ENCODE results near the gene GSK3A.
A peak's percentile ranks its signal among the peaks of the same experiment; 100 is the strongest.

Gene GSK3A

GRCh38 chr19:42191855-42192254 is 50.5 kb downstream of the GSK3A start:
- no peak overlapping the region for H3K4me3 ChIP-seq (ENCODE audit: control insufficient read depth, low read depth, low read length)
- DNase-seq (ENCODE audit: low read depth) = peak; percentile 21
- no peak for TF ChIP-seq CTCF (IDR thresholded peaks at IDR 0.05; ENCODE audit: control insufficient read depth, insufficient read depth, low read depth, low read length, missing control alignments)

GRCh38 chr19:42191330-42191729 is 51.1 kb downstream of the GSK3A start:
- H3K4me3 ChIP-seq (ENCODE audit: control insufficient read depth, low read depth, low read length) = no peak overlapping the region
- no peak for TF ChIP-seq CTCF (IDR thresholded peaks at IDR 0.05; ENCODE audit: control insufficient read depth, insufficient read depth, low read depth, low read length, missing control alignments)
- no peak for DNase-seq (ENCODE audit: low read depth)

- TF ChIP-seq CTCF (IDR thresholded peaks at IDR 0.05; ENCODE audit: control insufficient read depth, insufficient read depth, low read depth, low read length, missing control alignments) = no peak
- DNase-seq (ENCODE audit: low read depth) = no peak
These were observed 53.3 kb downstream of the GSK3A start for GRCh38 chr19:42189133-42189532.

GRCh38 chr19:42188665-42189064 is 53.7 kb downstream of the GSK3A start:
- no peak for TF ChIP-seq CTCF (IDR thresholded peaks at IDR 0.05; ENCODE audit: control insufficient read depth, insufficient read depth, low read depth, low read length, missing control alignments)
- no peak for DNase-seq (ENCODE audit: low read depth)
- no peak overlapping the region for H3K4me3 ChIP-seq (ENCODE audit: control insufficient read depth, low read depth, low read length)

More at GRCh38 chr19:42189133-42189532, 53.3 kb downstream of the GSK3A start:
- H3K4me3 ChIP-seq (ENCODE audit: control insufficient read depth, low read depth, low read length) = no peak overlapping the region

- no peak overlapping the region for H3K4me3 ChIP-seq (ENCODE audit: control insufficient read depth, low read depth, low read length)
- DNase-seq (ENCODE audit: low read depth) = no peak
- TF ChIP-seq CTCF (IDR thresholded peaks at IDR 0.05; ENCODE audit: control insufficient read depth, insufficient read depth, low read depth, low read length, missing control alignments) = no peak
These were observed 57.1 kb downstream of the GSK3A start for GRCh38 chr19:42185277-42185676.

- H3K4me3 ChIP-seq (ENCODE audit: control insufficient read depth, low read depth, low read length) = no peak overlapping the region
- TF ChIP-seq CTCF (IDR thresholded peaks at IDR 0.05; ENCODE audit: control insufficient read depth, insufficient read depth, low read depth, low read length, missing control alignments) = peak; percentile 94
- peak; percentile 73 for DNase-seq (ENCODE audit: low read depth)
These were observed 58.0 kb downstream of the GSK3A start for GRCh38 chr19:42184401-42184861.
